Cardiac atrium fibroblast (primary cell): ENCODE data around the gene ZNRF1. TPM values are rescaled to one million over a fixed set of nuclear protein-coding genes. Genes with fewer than 3 reads are reported as not detected.

ENCODE experiments used
- total RNA-seq: library from RNA; depleted of rRNA; stranded (reverse); fragments of >200 nt; gene quantifications from 2 replicates; pipeline ENCODE4 v1.2.3, GENCODE V29; 2015

Gene ZNRF1
- 16.6 and 22.8 TPM in 2 replicates for total RNA-seq

GRCh38 chr16:74998481-74999218 lies at the start of gene ZNRF1:
Gene ZNRF1, plus strand, starts transcription at chr16:74999024. Its CDS starts 648 bp downstream, at chr16:74999672.

GRCh38 chr16:74984529-74985296 lies 14.1 kb upstream of the ZNRF1 start, which contains the start of gene WDR59:
Gene WDR59, minus strand, starts transcription at chr16:74985123. Its CDS starts 106 bp downstream, at chr16:74985017.

DNA sequence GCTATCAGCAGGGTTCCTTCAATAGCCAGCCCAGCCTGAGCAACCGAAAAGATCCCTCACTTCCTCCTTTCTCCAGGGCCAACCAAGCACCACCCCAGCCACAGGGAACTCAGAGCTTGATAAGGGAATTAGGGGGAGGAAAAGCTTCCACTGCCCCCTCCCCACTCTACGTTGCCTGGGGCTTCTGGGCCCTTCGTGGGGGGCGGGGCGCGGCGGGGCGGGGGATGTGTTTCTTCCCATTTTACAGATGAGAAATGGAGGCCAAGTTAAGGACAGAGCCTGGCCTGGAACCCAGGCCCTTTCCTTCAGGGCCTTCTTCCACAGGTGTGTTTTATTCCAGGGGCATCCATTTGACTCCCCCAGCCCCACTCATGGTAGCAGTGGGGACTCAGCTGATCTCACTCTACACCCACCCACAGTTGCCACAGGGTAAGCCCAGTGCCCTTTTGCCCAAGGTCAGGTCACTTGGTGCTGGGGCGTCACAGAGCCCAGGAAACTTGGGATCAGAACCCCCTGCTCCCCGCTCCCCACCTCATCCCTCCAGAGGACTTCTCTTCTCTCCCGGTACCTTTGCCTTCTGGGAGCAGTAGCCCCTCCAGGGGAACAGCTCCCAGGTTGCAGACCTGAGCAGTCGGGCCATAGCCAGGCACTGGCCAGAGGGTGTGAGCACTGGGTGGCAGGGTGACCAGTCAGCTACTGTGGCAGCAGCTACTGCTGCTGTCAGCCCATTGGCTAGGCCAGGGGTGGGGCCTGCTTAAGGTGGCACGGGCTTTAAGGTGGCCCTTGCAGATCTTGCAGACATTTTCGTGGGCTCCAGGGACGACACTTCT lies 117.5 kb downstream of the ZNRF1 start, which contains the start of gene LDHD:
LDHD (minus strand) TSS at position 700 of the 830 bp plus-strand sequence; CDS start at position 640, 60 bp downstream.

GRCh38 chr16:75148311-75149195 lies 149.7 kb downstream of the ZNRF1 start, which contains the start of gene ZFP1:
Gene ZFP1, plus strand, starts transcription at chr16:75148524. Its CDS starts 4,428 bp downstream, at chr16:75152952.

Other genes starting within 250 kb of the ZNRF1 start
- not detected in 2 replicates for gene FA2H, start 224.2 kb upstream of the ZNRF1 start, total RNA-seq
- 11.5 and 28.5 TPM in 2 replicates for gene WDR59, start 13.9 kb upstream of the ZNRF1 start, total RNA-seq
- gene LDHD, start 117.8 kb downstream of the ZNRF1 start, total RNA-seq: 1.9 and 5.4 TPM in 2 replicates
- 6.2 and 7.4 TPM in 2 replicates for gene ZFP1, start 149.5 kb downstream of the ZNRF1 start, total RNA-seq
- gene CTRB2, start 208.1 kb downstream of the ZNRF1 start, total RNA-seq: not detected in 2 replicates
- gene CTRB1, start 220.0 kb downstream of the ZNRF1 start, total RNA-seq: not detected in 2 replicates